Osteoblast (primary cell): Measurements from ENCODE around the gene SCN4A. TPM values are rescaled to one million over a fixed set of nuclear protein-coding genes. Genes with fewer than 3 reads are reported as not detected.

Experiments used
- DNase-seq: peaks from one replicate; pipeline ENCODE4 v3.0.0; 2011; ENCODE audit warnings: low spot score, mixed read lengths; ENCODE audit not compliant: insufficient read length; ENCODE audit errors: missing footprints
- H2AFZ ChIP-seq: 2 replicates; pipeline ENCODE4 v1.6.0; 2011; ENCODE audit warnings: mild to moderate bottlenecking, low read length
- H3K27ac ChIP-seq: 2 replicates; pipeline ENCODE4 v1.5.1; 2011; ENCODE audit warnings: mild to moderate bottlenecking, low read depth, low read length, moderate library complexity
- H3K27me3 ChIP-seq: 2 replicates; pipeline ENCODE4 v1.6.0; 2012; ENCODE audit warnings: mild to moderate bottlenecking, control low read depth, inconsistent platforms, low read length, moderate library complexity; ENCODE audit not compliant: insufficient read depth
- H3K36me3 ChIP-seq: 2 replicates; pipeline ENCODE4 v1.5.1; 2011; ENCODE audit warnings: mild to moderate bottlenecking, low read length, control low read depth, moderate library complexity; ENCODE audit not compliant: insufficient read depth
- H3K4me1 ChIP-seq: 2 replicates; pipeline ENCODE4 v1.5.1; 2011; ENCODE audit warnings: mild to moderate bottlenecking, low read length, control low read depth, moderate library complexity; ENCODE audit not compliant: insufficient read depth
- H3K4me2 ChIP-seq: 2 replicates; pipeline ENCODE4 v1.6.0; 2011; ENCODE audit warnings: mild to moderate bottlenecking, low read length; ENCODE audit not compliant: insufficient read depth
- H3K4me3 ChIP-seq: fragments of 200-600 bp; sonication (generic); 3 replicates; pipeline ENCODE4 v1.5.1; 2012; ENCODE audit warnings: mild to moderate bottlenecking, low read length, inconsistent platforms; ENCODE audit not compliant: insufficient read depth
- H3K79me2 ChIP-seq: 2 replicates; pipeline ENCODE4 v1.6.0; 2012; ENCODE audit warnings: mild to moderate bottlenecking, low read length, control low read depth, inconsistent platforms; ENCODE audit not compliant: insufficient read depth
- H3K9me3 ChIP-seq: 2 replicates; pipeline ENCODE4 v1.5.1; 2011; ENCODE audit warnings: low read depth, low read length, control low read depth
- H4K20me1 ChIP-seq: 2 replicates; pipeline ENCODE4 v1.6.0; 2012; ENCODE audit warnings: mild to moderate bottlenecking, low read length, control low read depth; ENCODE audit not compliant: insufficient read depth
- CTCF ChIP-seq: IDR thresholded peaks from 2 replicates; pipeline ENCODE4 v1.5.1; 2011; ENCODE audit warnings: mild to moderate bottlenecking, low read depth, low read length, moderate library complexity; ENCODE audit errors: extremely low read depth
- total RNA-seq: library from RNA; depleted of rRNA; stranded (reverse); fragments of >200 nt; gene quantifications from 2 replicates; pipeline ENCODE4 v1.2.3, GENCODE V29; 2012

SCN4A gene
- total RNA-seq, 1 donor = not detected

GRCh38 chr17:63987221-63988126 lies 14.8 kb upstream of the SCN4A start:
- Histone ChIP-seq H4K20me1 (no peaks in the 10 kb centered on the region), H3K27ac (no peak overlapping the region), H3K9me3 (no peaks in the 10 kb centered on the region), H3K27me3 (peaks cover 26% of the 10 kb centered on the region), H3K36me3 (no peaks in the 10 kb centered on the region), H3K4me3 (no peak overlapping the region), H3K4me2 (no peak overlapping the region), H3K4me1 (peaks cover 12% of the 10 kb centered on the region), H3K79me2 (no peaks in the 10 kb centered on the region), H2AFZ (no peak overlapping the region)
- no peak for TF ChIP-seq CTCF
- DNase-seq = peak; percentile 41

GRCh38 chr17:63986821-63987220 lies 14.1 kb upstream of the SCN4A start:
- peak; percentile 34 for DNase-seq
- Histone ChIP-seq H3K4me3 (no peak overlapping the region), H4K20me1 (no peaks in the 10 kb centered on the region), H3K36me3 (no peaks in the 10 kb centered on the region), H2AFZ (no peak overlapping the region), H3K27ac (no peak overlapping the region), H3K9me3 (peaks cover 1% of the 10 kb centered on the region), H3K4me1 (peaks cover 12% of the 10 kb centered on the region), H3K4me2 (no peak overlapping the region), H3K79me2 (no peaks in the 10 kb centered on the region), H3K27me3 (peaks cover 20% of the 10 kb centered on the region)
- no peak for TF ChIP-seq CTCF

- Histone ChIP-seq H3K79me2 (no peaks in the 10 kb centered on the region), H3K27me3 (peaks cover 11% of the 10 kb centered on the region), H3K4me3 (no peak overlapping the region), H3K9me3 (peaks cover 4% of the 10 kb centered on the region), H3K36me3 (no peaks in the 10 kb centered on the region), H3K27ac (no peak overlapping the region), H3K4me2 (no peak overlapping the region), H4K20me1 (no peaks in the 10 kb centered on the region), H3K4me1 (peaks cover 12% of the 10 kb centered on the region), H2AFZ (no peak overlapping the region)
- DNase-seq = peak; percentile 77
- no peak for TF ChIP-seq CTCF
Observed at GRCh38 chr17:63985387-63986140, 12.8 kb upstream of the SCN4A start.
